CD4-positive, alpha-beta T cell treated with Interleukin-4 for 1 hour (primary cell): ENCODE measurements around the gene ADGRB3.

Source experiments
- DNase-seq, 2 donors: peaks; one replicate each; pipeline ENCODE4 v3.0.0-alpha.2; 2020 to 2022

ADGRB3 gene

GRCh38 chr6:69155467-69155866 lies 520.4 kb downstream of the ADGRB3 start:
- DNase-seq = no peak

- DNase-seq = no peak
Observed at GRCh38 chr6:69162811-69163210, 527.7 kb downstream of the ADGRB3 start.

DNA sequence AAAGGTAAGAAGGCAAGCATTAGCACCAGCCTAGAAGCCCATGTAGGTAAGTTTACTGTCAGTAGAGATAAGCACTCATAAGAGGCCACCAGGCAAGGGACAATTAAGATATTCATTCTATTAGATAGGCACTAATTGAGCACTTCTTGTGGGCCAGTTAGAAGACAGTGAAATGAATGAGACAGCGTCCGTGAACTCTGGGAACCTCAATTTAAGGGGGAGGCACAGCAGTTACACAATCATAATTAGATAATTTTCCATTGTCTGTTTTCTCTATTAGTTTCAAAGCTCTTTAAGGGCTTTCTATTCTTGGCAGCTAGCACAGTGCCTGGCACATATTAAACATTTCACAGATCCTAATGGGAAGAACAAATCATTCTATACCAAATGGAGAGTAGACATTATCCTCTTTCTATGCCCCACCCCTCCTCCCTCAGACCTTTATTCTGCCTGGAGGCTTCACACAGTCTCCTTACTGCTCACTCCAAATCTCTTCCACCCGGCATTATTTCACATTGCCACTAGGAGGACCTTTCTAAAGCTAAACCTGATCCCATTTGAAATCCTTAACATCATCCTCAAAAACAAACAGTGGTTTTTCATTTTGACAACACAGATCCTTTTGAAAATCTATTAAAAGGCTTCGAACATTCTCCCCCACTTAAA lies 529.6 kb downstream of the ADGRB3 start:
- DNase-seq = no peak

DNA sequence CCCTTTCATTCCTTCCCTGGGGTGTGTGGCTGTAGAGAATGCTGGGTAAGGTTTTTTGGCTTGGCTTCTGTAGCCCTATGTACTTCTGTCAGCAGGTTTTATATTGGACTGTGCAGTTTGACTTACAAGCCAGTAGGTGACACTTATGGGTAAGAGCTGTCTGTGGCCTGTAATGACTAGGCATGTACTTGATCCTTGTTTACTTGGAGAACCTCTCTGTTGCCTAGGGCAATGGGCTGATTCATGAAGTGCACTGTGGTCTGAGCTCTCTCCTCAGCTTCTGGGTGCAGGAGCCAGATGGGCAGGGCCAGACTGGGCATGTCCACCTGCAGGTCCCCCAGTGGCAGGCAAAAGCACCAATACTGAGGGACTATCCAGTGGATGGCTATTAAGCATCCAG lies 544.6 kb downstream of the ADGRB3 start:
- no peak for DNase-seq

DNA sequence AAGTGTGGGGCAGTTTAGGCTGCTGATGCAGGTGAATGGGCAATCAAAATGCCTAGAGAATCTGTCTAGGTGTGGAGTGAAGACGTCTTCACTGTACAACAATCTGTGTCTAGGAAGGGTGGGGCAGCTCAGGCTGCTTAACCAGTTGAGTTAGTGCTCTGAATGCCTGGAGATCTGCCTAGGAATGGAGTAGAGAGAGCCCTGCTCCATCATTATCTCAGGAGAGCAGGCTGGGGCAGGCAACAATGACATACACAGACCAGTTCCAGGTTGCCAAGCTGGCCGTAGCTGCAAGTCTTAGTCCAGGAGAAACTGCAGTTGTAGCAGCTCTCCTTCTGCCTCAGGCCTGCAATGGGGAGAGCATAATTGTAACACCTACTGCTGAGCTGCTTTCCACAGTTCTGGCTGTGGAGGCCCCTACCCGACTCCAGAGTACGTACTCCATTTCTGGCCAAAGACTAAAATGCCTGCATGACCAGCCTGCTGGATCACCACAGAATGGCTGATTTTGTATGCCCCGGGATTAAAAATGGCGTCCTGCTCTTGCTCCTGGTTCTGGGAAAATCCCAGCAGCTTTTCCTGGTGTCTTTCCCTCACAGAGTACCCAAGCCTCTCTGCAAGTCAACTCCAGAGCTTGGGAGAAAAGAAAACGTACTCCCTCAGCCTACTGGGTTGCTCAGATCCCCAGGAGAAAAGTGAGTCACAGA lies 545.4 kb downstream of the ADGRB3 start:
- no peak for DNase-seq

GRCh38 chr6:69181964-69182363 lies 546.9 kb downstream of the ADGRB3 start:
- no peak for DNase-seq

- no peak for DNase-seq
Observed at GRCh38 chr6:69185276-69185675, 550.2 kb downstream of the ADGRB3 start.

DNA sequence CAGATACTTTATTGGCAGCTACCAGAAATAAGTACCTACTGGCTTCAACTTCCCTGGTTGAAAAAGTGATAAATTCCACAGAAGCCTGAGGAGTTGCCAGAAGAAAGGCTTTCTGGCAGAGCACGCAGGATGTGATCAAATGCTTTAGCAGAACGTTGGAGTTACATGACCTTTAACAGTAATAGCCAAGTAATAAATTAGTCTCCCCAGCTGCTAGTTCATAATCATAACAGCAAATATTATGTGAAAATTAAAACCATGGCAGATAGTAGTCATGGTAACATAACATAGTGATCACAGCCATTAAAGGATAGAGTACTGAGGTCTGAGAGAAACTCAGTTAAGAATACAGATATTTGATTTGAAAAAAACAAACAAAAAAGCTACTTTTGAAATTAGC lies 567.7 kb downstream of the ADGRB3 start:
- no peak for DNase-seq

DNA sequence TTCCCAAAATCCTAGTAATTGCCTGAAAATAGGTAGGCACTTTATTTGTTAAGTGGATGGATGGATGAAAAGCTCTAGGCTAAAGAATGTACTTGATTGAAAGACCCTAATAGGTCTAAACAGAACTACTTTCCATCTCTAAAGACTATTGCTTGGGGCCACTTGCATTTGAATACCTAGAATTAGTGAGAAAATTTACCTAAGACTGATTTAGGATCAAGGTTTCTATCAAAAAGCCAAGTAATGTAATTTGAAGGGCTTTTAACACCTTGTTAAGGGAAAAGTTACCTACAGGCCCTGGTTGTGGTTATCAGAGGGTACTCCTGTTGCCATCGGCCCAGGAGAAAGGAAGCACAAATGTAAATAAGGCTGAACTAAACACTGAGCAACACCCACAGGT lies 581.0 kb downstream of the ADGRB3 start:
- no peak for DNase-seq

- DNase-seq = no peak
Observed at GRCh38 chr6:69217343-69217742, 582.3 kb downstream of the ADGRB3 start.

DNA sequence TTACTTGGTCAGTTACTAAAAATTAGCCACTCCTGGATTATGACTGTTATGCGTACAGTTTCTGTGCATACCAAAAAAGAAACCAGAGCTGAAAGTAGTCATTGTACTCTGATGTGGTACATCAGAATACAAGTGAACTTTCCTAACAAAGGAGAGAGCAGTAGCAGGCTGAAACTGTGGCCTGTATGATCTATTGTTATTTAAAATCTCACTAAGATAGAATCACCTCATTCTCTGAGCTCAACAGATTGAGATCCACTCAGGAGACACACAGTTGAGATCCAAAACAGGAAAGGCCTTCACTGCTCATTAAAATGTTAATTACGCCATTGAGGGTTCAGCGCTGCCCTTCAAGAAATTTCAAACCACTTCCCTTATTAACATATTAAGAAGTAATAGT lies 585.3 kb downstream of the ADGRB3 start:
- no peak for DNase-seq

- no peak for DNase-seq
Observed at GRCh38 chr6:69232008-69232407, 596.9 kb downstream of the ADGRB3 start.

- DNase-seq = no peak
Observed at GRCh38 chr6:69232496-69232895, 597.4 kb downstream of the ADGRB3 start.

- peak in 1 of 2 donors; percentile 23 for DNase-seq
Observed at GRCh38 chr6:69232911-69233448, 597.9 kb downstream of the ADGRB3 start.

GRCh38 chr6:69238067-69238466 lies 603.0 kb downstream of the ADGRB3 start:
- DNase-seq = no peak

DNA sequence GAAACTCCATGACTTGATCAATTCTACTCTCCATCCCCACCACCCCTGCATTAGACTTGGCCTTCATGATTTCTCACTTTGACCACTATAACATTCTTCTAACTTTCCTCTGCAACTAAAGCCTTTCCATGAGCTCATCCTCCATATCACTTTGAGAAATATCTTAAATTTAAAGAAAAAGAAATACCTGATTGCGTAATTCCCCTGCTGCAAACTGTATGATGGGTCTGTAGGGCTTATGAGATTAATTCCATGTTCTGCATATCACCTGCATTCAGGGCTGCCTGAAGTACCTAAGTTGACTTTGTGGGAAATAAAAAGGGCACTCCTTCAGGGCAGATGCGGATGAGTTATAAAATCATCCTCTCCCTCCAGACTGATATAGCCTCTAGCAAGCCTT lies 611.9 kb downstream of the ADGRB3 start:
- no peak for DNase-seq

GRCh38 chr6:69261010-69261409 lies 625.9 kb downstream of the ADGRB3 start:
- no peak for DNase-seq

DNA sequence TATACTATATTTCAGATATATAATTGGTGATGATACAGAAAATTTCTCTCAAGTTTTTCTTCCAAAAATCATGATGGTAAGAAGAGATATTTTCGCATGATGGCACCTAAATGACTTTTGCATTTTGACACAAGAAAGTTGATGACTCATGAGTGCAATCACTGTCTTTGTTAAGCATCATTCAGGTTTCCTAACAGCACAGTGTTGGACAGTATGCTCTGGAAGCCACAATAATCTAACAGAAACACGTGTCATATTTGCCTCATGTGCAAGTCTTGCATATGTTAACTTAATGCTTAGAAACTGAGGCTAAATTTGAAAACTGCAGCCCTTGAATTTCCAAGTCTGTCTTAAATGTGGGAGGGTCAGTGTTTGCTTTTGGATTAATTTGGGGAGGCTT lies 628.2 kb downstream of the ADGRB3 start:
- DNase-seq = no peak

- DNase-seq = no peak
Observed at GRCh38 chr6:69265090-69265489, 630.0 kb downstream of the ADGRB3 start.

DNA sequence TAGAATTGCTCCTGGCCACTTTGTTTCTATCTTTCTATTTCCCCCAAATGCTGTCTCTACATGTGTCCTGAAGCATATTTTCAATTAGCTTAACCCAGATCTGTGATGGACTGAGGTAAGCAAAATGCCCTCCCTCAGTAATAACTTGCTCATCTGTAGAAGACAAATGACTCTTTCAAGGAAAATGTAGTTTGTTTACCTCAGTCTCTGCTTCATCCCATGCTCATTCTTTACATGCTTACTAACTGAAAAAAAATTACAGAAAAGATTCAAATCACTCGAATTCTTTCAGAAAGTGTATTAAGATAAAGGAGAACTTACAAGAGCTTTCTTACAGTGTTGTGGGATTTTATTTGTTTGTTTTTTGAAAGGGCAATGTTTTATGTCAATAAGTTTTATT lies 630.6 kb downstream of the ADGRB3 start:
- DNase-seq = no peak

- DNase-seq = no peak
Observed at GRCh38 chr6:69276204-69276603, 641.1 kb downstream of the ADGRB3 start.

GRCh38 chr6:69279805-69280204 lies 644.7 kb downstream of the ADGRB3 start:
- DNase-seq = no peak

GRCh38 chr6:69280858-69281257 lies 645.8 kb downstream of the ADGRB3 start:
- DNase-seq = no peak

- no peak for DNase-seq
Observed at GRCh38 chr6:69284176-69284730, 649.2 kb downstream of the ADGRB3 start.
